ENCODE measurements around the gene ABCA7.

Gene ABCA7

DNA sequence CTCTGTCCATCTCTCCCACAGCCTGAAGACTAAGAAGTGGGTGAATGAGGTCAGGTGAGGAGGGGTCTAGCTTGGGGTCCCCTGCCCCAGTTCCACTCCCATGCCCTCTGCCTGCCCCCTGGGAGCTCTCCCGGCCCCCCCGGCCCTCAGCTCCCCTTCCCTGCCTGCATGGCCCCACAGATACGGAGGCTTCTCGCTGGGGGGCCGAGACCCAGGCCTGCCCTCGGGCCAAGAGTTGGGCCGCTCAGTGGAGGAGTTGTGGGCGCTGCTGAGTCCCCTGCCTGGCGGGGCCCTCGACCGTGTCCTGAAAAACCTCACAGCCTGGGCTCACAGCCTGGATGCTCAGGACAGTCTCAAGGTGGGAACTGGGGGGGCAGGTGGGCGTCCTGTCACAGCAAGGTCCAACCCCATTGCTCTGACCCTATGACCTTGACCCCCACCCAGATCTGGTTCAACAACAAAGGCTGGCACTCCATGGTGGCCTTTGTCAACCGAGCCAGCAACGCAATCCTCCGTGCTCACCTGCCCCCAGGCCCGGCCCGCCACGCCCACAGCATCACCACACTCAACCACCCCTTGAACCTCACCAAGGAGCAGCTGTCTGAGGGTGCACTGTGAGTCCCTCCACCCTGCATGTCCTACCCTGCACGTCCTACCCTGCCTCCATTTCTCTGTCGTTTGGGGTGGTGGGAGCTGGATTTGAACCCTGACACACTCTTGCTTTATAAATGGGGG lies 16.1 kb downstream of the ABCA7 start:
- DNase-seq (ENCODE audit: low spot score): no peak

DNA sequence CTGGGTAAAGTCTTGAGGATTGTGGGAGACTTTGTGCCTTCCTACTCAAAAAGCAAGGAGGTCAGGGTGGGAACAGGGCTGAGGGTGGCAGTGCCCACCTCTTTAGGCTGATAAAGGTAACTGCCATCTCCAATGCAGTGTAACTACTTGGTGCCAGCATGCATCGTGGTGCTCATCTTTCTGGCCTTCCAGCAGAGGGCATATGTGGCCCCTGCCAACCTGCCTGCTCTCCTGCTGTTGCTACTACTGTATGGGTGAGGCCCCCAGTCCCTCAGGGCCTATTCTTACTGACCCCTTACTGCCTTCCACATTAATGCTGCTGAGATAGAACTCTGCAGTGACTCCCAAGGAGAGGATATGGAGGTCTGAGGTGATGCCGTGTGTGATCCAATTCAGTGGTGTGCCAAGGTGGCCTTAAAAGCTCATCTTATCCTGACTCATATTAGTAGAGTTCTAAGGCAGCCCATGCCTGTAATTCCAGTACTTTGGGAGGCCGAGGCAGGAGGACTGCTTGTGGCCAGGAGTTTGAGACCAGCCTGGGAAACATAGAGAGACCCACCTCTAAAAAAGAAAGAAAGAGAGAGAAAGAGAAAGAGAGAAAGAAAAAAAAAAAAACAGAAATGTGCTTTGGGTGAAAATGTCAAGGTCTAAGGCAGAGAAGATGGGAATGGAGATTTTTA lies 17.4 kb downstream of the ABCA7 start:
- DNase-seq (ENCODE audit: low spot score): no peak

DNA sequence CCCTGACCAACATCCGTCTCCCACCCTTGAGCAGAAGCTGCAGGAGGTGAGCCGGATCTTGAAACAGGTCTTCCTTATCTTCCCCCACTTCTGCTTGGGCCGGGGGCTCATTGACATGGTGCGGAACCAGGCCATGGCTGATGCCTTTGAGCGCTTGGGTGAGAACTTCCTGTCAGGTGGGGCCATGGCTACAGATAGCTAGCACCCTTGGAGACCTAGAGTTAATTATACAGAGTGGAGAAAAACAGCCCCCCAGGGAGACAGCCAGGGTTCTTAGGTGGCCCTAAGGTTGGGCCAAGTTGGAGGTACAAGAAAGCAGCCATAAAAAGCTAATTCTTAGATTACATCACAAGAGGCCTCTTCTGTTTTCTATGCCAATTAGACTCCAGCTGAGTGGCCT lies 18.2 kb downstream of the ABCA7 start:
- DNase-seq (ENCODE audit: low spot score): no peak

DNA sequence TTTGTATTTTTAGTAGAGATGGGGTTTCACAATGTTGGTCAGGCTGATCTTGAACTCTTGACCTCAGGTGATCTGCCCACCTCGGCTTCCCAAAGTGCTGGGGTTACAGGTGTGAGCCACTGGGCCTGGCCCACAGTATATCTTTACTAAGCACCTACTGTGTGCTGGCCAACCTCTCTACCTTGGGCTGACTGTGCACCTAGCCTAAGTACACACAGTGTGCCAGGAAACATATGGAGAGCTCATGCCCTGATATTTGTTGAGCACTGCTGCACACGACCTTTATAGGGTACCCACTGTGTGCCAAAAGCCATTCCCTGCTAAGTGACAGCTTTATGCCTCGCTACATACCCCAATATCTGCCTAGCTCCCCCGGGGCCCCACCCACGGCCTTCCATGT lies 20.8 kb downstream of the ABCA7 start:
- DNase-seq (ENCODE audit: low spot score): no peak

DNA sequence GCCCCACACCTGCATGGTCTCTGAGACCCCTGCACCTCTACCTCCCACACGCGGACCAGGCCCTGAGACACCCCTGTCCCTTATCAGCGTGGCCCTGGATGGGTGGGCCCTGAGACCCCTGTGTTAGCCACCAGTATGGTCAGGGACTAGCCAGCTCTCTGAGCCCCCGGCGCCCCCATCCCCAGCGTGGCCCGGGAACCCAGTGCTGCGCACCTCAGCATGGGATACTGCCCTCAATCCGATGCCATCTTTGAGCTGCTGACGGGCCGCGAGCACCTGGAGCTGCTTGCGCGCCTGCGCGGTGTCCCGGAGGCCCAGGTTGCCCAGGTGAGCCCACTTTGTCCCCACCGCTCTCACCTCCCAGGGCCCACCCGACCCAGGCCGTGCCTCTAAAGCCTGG lies 22.1 kb downstream of the ABCA7 start:
- no peak for DNase-seq (ENCODE audit: low spot score)

DNA sequence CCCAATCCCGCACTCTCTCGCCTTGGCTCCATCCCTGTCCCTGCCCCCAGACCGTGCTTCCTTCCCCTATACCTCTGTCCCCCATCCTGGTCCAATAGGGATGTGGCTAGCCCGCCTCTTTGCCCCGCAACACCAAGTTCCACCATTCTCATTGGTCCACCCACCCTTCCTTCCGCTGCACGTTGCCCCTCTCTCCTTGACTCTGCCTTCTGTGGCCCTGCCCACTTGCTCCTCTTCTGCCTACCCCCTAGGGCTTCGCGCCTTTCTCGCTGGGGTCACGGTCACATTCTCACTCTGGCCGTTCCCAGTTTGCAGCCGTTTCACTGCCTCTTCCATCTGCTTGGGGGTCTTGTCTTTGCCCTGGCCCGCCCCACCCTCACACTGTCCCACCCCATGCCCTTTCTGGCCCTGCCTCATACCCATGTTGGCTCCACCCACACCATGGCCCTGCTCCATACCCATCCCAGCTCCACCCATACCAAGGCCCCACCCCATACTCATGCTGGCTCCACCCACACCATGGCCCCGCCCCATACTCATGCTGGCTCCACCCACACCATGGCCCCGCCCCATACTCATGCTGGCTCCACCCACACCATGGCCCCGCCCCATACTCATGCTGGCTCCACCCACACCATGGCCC lies 22.6 kb downstream of the ABCA7 start:
- DNase-seq (ENCODE audit: low spot score): peak; percentile 65

DNA sequence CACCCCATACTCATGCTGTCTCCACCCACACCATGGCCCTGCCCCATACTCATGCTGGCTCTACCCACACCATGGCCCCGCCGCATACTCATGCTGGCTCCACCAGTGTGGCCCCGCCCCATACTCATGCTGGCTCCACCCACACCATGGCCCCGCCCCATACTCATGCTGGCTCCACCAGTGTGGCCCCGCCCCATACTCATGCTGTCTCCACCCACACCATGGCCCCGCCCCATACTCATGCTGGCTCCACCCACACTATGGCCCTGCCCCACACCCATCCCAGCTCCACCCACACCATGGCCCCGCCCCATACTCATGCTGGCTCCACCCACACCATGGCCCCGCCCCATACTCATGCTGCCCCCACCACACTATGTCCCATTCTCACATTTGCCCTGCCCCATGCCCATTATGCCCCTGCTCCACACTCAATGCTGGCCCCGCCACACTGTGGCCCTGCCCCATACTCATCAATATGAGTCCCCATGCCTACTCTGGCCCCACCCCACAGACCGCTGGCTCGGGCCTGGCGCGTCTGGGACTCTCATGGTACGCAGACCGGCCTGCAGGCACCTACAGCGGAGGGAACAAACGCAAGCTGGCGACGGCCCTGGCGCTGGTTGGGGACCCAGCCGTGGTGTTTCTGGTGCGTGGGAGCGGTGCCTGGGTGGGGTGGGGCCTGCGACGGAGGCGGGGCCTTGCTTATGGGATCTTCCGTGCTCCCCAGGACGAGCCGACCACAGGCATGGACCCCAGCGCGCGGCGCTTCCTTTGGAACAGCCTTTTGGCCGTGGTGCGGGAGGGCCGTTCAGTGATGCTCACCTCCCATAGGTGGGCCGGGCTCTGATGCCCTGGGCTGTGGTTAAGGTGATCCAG lies 23.4 kb downstream of the ABCA7 start:
- DNase-seq (ENCODE audit: low spot score): no peak

DNA sequence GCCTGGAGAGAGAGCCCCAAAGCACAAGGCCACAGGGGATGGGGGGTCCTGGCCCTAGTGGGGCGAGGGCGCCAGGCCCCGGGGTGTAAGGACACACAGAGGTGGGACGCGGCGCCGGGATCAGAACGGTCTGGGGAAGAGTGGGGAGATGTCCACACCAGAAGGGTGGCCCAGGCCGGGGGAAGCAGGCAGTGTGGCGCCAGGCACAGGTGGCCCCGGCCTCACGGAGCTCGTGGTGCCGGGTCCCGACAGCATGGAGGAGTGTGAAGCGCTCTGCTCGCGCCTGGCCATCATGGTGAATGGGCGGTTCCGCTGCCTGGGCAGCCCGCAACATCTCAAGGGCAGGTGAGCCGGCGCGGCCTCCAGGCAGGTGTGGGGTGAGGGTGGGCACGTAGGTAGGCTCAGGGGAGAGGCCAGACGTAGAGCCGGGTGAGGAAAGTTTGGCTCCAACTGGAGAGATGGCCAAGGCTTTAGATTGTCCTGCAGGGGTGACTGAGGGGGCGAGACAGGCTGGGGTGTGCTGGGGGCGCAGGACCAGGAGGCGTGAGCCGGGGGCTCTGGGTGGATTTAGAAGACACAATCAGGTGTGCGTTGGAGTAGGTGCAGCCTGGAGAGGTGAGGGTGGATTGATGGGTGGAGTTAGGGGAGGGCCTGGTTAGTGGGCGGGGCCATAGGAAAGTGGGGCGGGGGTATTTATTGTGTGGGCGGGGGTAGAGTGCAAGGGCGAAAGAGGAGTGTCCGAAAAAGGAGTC lies 24.2 kb downstream of the ABCA7 start:
- peak; percentile 77 for DNase-seq (ENCODE audit: low spot score)

DNA sequence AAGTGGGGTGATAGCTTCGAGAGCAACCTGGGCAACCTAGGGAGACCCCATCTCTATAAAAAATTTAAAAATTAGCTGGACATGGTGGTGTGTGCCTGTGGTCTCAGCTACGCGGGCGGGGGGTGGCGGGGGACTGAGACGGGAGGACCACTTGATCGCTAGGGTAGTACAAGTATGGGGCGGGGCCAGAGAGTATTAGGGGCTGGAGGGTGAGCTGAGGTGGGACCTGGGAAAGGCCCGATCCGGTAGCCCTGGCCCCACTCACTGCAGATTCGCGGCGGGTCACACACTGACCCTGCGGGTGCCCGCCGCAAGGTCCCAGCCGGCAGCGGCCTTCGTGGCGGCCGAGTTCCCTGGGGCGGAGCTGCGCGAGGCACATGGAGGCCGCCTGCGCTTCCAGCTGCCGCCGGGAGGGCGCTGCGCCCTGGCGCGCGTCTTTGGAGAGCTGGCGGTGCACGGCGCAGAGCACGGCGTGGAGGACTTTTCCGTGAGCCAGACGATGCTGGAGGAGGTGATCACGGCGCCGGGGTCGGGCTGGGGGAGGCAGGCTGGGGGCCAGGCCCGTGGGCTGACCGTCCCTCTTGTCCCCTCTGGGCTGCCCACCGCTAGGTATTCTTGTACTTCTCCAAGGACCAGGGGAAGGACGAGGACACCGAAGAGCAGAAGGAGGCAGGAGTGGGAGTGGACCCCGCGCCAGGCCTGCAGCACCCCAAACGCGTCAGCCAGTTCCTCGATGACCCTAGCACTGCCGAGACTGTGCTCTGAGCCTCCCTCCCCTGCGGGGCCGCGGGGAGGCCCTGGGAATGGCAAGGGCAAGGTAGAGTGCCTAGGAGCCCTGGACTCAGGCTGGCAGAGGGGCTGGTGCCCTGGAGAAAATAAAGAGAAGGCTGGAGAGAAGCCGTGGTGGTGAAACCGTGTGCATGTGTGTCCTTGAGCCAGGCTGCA lies 25.0 kb downstream of the ABCA7 start:
- peak; percentile 83 for DNase-seq (ENCODE audit: low spot score)

DNA sequence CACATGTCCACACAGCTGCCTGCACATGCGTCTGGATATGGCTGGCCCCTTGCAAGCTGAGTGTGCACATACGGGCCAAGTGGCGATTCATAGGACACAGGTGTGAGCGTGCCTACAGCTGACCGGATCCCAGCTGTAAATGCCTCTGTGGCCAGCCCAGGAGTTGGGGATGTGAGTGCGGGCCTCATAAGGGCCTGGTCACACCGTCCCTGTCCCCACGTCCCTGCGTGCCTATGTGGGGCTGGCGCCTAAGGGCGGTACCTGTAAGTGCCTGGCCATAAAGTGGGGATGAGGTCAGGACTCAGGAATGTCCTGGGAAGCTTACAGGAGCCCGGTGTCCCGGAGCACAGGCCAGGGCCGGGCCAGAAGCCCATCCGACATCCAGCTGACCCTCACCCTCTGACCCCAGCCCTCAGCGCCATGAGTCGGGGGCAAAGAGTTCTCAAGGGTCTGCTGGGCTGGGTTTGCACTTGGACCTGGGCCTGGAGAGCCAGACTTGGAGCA lies 25.8 kb downstream of the ABCA7 start:
- no peak for DNase-seq (ENCODE audit: low spot score)

DNA sequence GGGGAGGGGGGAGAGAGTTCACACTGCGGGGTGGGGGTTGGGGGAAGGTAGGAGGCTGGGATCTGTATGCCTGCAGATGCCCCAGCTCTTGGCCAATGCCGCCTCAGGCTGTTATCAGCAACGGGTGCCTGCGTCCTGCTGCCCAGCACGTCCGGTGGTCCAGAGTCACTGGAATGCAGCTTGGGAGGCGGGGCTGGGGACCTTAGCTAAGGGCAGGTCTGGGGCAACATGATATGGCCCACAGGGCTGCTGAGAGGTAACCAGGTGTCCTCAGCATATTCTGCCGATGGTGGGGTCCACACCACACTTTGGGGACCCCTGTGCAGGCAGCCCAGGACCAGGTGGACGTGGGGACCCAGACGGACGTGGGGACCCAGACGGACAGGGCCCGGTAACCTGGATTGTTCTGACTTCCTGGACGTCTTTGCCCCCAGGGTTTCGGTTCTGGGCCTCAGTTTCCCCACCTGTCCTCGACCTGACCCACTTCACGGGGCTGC lies 26.4 kb downstream of the ABCA7 start:
- no peak for DNase-seq (ENCODE audit: low spot score)

DNA sequence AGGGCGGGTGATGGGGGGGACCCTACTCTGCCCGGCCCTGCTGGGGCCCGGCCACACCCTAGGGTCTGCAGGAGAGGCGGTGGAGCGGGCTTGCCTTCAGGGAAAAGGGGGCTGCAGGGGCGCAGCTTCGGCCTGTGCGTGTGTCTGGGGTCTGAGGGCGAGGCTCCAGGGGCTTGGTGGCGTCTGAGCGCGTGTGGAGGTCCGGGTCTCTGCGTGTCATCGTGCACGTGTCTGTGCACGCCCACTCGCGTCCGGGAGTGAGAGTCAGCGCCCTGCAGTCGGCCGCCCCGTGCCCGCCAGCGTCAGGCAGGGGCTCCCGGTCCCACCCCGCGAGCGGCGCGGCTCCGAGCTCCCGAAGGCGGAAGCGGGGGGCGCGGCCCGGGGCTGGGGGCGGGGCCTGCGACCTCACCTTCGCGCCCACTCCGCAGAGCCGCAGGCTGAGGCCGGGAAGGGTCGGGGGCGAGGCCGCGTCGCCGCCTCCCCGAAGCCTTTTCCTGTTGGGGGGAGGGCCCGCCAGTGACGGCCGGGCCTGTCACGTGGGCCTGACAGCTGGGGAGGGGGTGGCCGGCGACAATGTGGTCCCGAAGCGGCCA lies 26.9 kb downstream of the ABCA7 start, which contains the start of gene ARHGAP45:
Gene ARHGAP45, plus strand, starts transcription at position 420 of the 593 bp plus-strand sequence. CDS start 239 bp downstream, outside the sequence.
- DNase-seq (ENCODE audit: low spot score): peak; percentile 65

DNA sequence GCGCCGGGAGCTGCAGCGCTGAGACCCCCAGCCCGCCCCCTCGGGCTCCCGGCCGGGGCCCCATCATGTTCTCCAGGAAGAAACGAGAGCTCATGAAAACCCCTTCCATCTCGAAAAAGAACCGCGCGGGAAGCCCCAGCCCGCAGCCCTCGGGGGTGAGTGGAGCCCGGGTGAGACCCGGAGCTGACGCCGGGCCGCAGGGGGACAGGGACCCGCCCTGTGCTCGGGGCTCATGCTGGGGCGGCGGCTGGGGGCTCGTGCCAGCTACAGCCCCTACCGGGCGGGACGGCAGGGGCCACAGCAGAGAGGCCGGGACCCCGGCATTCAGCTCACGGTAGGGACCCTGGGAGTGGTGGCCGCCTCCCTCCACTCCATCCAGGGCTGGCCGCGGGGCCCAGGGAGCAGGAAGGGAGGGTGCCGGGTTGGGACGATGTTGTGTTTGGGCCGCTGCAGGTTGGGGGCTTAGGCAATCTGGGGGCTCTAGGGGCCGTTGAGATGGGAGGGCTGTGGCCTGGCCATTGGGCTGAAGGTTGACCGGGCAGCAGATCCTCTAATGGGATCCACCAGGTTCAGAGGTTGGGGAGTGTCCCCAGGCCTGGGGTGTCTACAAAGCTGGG lies 27.5 kb downstream of the ABCA7 start:
- DNase-seq (ENCODE audit: low spot score): no peak

DNA sequence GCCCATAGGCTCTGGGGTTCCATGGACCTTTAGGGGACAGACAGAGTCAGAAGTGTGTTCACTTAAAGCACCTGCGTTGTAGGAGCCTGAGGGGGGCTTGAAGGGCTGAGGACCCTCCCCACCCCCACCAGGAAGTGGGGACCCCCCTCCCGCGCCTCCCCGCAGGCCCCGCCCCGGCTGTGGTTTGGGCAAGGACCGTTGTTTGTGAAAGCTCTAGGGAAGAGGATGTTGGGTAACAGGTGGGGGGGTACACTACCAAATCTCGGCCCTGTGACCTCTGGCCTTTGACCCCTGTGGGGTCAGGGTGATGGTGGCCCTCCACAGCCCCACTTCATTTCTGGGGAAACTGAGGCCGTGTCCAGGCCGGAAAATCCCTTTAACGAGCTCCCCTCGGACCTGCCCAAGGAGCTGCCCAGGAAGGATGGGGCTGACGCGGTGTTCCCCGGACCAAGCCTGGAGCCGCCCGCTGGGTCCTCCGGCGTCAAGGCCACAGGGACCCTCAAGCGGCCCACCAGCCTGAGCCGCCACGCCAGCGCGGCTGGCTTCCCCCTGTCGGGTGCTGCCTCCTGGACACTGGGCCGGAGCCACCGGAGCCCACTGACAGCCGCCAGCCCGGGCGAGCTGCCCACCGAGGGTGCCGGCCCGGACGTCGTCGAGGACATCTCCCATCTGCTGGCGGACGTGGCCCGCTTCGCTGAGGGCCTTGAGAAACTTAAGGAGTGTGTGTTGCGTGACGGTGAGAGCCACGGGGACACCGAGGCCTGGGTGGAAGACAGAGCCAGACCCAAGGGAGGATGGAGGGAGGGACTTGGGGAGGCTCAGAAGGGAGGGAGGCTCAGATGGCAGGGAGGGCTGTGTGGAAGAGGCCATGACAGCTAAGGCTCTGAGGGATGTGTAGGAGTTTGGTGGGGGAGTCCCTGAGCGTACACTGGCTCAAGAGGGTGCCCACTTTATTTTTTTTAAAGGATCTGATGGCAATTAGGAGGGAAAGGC lies 28.4 kb downstream of the ABCA7 start:
- no peak for DNase-seq (ENCODE audit: low spot score)

DNA sequence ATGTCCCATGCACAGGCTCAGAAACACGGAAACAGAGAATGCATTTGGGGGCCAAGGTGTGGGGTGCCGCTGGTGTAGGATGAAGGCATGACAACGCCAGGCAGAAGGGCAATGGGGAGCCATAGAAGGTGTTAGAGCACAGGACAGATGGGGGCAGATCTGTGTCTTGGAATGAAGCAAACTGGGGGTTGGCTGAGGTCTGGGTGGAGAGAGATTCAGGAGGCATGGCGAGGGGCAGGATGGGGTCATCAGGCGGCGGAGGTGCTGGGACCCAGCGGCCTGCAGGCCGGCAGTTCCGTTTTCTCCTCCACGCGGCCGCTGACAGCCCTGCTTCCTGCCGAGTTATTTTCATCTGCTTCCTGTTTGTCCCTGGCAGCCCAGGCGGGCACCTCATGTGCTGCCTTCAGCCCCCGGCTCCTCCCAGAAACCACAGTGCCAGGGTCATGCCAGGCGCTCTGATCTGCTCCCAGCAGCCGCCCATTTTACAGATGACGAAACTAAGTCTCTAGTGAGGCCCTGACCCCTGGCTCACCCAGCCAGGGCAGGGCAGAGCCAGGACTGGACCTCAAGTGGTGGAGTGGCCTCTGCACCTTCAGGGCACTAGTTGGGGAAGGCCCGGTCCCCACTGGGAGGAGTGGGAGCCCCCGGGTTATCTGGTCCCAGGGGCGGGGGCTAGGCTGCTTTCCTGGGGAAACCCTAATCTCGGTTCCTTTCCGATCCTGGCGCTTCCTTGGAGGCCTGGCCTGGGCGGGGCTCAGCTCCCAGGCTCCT lies 29.3 kb downstream of the ABCA7 start:
- DNase-seq (ENCODE audit: low spot score): no peak

DNA sequence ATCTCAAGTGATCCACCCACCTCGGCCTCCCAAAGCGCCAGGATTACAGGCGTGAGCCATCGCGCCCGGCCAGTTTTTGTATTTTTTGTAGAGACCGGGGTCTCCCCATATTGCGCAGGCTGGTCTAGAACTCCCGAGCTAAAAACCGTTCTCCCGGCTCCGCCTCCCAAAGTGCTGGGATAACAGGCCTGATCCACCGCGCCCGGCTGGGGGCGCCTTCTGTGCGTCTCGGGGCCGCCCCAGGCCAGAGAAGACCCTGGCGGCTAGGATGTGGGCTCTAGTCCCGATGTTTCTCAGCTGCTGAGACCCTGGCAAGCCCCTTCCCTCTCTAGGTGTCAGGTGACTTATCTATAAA lies 30.6 kb downstream of the ABCA7 start:
- DNase-seq (ENCODE audit: low spot score): peak; percentile 50

All from iPS-NIHi11 (cell line).